BE2C (cell line): ENCODE data around the gene CD19.

Experiments used
- DNase-seq: peaks from one replicate; pipeline ENCODE4 v3.0.0-alpha.2; 2020
- H3K27me3 ChIP-seq: fragments of 250-450 bp; sonication (Bioruptor Pico); 2 replicates; pipeline ENCODE4 v1.5.1; 2020; ENCODE audit warnings: mild to moderate bottlenecking
- H3K36me3 ChIP-seq: fragments of 250-450 bp; sonication (Bioruptor Pico); 2 replicates; pipeline ENCODE4 v1.5.1; 2020; ENCODE audit warnings: mild to moderate bottlenecking
- H3K4me1 ChIP-seq: fragments of 250-450 bp; sonication (Bioruptor Pico); 2 replicates; pipeline ENCODE4 v1.5.1; 2020
- H3K4me3 ChIP-seq: 2 replicates; pipeline ENCODE4 v1.5.1; 2011; ENCODE audit warnings: low read depth, low read length
- H3K9me3 ChIP-seq: fragments of 250-450 bp; sonication (Bioruptor Pico); 2 replicates; pipeline ENCODE4 v1.5.1; 2020
- TF ChIP-seq, protein P1 (sequence below): IDR thresholded peaks from 2 replicates; pipeline ENCODE4 v1.5.1; 2012; ENCODE audit warnings: mild to moderate bottlenecking, low read depth, low read length

Gene CD19

DNA sequence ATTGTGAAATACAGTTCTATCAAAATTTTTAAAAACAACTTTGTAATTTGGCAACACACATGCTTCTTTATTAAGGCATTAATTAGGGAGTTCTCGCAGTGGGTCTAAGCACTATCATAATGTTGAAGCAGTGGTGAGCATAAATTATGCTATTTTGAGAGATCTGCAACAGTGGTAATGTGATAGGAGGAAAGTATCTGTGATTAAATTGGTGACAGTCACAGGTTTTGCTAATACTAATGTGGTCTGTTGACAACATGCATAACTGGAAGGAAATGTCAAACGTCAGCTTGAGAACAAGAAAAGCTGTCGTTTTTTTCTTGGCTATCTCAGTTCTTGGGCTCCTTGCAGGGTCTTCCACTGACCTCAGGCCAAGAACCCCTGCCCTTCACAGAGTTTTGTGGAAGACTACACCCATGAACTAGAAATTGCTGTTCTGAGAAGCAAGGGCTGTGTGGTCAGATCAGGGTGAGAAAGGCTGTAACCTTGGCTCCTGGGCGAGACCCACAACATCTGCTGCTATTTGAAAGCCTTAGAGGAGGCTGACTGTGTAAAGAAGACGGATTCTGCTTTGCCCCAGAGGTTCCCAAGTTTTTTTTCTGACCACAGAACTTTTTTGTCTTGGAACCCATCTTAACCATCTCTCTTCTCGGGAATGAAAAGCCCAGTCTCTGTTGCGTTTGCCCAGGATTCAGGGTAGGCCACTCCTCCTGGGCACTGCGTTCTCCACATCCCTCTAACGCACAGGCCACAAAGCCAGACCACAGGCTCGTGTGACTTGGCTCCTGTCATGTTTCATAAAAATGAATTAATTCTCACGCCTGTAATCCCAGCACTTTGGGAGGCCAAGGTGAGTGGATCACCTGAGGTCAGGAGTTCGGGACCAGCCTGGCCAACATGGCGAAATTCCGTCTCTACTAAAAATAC is 39.5 kb upstream of the CD19 start:
- Histone ChIP-seq H3K27me3 (no peaks in the 10 kb centered on the region), H3K4me1 (no peaks in the 10 kb centered on the region), H3K9me3 (no peaks in the 10 kb centered on the region), H3K36me3 (no peaks in the 10 kb centered on the region), H3K4me3 (no peak overlapping the region)
- no peak for DNase-seq
- TF ChIP-seq, protein P1, sequence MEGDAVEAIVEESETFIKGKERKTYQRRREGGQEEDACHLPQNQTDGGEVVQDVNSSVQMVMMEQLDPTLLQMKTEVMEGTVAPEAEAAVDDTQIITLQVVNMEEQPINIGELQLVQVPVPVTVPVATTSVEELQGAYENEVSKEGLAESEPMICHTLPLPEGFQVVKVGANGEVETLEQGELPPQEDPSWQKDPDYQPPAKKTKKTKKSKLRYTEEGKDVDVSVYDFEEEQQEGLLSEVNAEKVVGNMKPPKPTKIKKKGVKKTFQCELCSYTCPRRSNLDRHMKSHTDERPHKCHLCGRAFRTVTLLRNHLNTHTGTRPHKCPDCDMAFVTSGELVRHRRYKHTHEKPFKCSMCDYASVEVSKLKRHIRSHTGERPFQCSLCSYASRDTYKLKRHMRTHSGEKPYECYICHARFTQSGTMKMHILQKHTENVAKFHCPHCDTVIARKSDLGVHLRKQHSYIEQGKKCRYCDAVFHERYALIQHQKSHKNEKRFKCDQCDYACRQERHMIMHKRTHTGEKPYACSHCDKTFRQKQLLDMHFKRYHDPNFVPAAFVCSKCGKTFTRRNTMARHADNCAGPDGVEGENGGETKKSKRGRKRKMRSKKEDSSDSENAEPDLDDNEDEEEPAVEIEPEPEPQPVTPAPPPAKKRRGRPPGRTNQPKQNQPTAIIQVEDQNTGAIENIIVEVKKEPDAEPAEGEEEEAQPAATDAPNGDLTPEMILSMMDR, result no peak

DNA sequence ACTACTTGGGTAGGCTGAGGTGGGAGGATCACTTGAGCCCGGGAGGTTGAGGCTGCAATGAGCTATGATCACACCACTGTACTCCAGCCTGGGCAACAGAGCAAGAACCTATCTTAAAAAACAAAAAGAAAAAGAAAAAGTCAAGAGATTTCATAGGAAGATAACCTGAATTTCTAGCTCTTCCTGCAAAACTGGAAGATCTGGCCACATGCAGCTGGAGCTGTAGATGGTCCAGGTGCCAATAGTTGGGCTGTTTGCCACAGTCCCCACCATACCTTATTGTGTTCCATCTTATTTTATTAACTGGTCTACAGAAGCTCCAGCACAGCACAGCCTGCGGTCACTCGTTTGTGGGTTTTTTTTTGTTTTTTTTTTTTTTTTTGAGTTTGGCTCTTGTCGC is 38.5 kb upstream of the CD19 start:
- Histone ChIP-seq H3K27me3 (no peaks in the 10 kb centered on the region), H3K36me3 (no peaks in the 10 kb centered on the region), H3K9me3 (no peaks in the 10 kb centered on the region), H3K4me1 (no peaks in the 10 kb centered on the region), H3K4me3 (no peak overlapping the region)
- DNase-seq, result no peak
- TF ChIP-seq, protein P1, result no peak

DNA sequence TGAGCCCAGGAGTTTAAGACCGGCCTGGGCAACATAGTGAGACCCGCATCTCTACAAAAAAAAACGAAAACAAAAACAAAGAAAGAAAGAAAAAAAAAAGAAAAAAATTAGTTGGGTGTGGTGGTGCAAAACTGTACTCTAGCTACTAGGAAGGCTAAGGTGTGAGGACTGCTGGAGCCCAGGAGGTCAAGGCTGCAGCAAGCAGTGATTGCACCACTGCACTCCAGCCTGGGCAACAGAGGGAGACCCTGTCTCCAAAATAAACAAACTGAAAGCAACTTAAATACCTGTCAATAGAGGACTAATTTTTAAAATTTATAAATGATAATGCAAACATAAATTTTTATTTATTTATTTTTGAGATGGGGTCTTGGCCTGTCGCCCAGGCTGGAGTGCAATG is 36.2 kb upstream of the CD19 start:
- no peaks in the 10 kb centered on the region for H3K4me1 ChIP-seq

DNA sequence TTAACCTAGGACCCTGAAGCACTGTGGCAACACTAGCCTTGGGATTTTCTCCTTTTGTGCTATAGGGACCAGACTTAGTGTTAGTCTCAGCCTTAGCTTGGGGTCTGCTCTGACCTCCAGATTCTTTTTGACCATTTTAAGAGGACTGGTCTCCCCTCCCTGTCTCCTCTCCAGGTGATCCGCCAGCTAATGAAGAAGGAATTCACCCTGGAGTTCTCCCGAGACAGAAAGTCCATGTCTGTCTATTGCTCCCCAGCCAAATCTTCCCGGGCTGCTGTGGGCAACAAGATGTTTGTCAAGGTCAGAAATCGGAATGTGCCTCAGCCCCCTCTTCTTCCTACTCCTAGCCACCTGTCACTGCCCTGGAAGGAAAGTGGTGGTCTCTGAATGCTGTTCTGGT is 33.9 kb upstream of the CD19 start:
- DNase-seq, result no peak
- Histone ChIP-seq H3K27me3 (no peaks in the 10 kb centered on the region), H3K4me1 (no peaks in the 10 kb centered on the region), H3K9me3 (no peaks in the 10 kb centered on the region), H3K36me3 (no peaks in the 10 kb centered on the region; the same call in 1 of the 2 replicates), H3K4me3 (no peak overlapping the region)
- TF ChIP-seq, protein P1, result no peak

More for the DNA sequence above, 36.2 kb upstream of the CD19 start:
- TF ChIP-seq, protein P1, result no peak
- Histone ChIP-seq H3K4me3 (no peak overlapping the region), H3K9me3 (no peaks in the 10 kb centered on the region), H3K27me3 (no peaks in the 10 kb centered on the region), H3K36me3 (no peaks in the 10 kb centered on the region; the same call in 1 of the 2 replicates)
- DNase-seq, result no peak

DNA sequence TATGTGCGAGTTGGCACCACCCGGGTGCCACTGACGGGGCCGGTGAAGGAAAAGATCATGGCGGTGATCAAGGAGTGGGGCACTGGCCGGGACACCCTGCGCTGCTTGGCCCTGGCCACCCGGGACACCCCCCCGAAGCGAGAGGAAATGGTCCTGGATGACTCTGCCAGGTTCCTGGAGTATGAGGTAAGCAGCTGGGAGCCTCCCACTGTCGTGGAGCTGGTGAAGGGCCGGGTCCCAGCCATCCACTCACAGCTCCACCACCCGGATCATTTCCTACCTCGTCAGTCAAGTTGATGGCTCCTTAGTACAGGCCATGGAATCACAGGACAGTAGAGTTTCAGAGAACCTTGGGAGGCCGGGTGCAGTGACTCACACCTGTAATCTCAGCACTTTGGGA is 33.5 kb upstream of the CD19 start:
- TF ChIP-seq, protein P1, result no peak
- no peaks in the 10 kb centered on the region for H3K27me3 ChIP-seq
- no peak for DNase-seq
- H3K4me1 ChIP-seq, result no peaks in the 10 kb centered on the region
- H3K9me3 ChIP-seq, result no peaks in the 10 kb centered on the region
- H3K36me3 ChIP-seq, result no peaks in the 10 kb centered on the region; the same call in 1 of the 2 replicates
- H3K4me3 ChIP-seq, result no peak overlapping the region

DNA sequence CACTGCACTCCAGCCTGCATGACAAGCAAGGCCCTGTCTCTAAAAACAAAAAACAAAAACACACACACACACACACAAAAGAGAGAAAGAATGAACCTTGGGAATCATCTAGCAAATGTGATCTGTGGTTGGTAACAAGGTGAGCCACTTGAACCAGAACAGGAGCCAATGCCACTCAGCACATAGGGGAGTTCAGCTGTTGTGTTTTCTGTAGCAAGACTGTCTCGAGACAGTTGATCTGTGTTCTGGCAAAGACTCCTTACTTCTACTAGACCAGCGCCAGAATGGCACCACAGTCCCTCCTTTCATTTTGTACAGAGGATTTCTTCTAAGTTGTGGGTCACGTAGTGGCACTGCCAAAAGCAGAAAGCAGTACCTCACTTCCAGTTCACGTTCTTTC is 32.8 kb upstream of the CD19 start:
- no peak for DNase-seq
- H3K27me3 ChIP-seq, result no peaks in the 10 kb centered on the region
- H3K4me1 ChIP-seq, result no peaks in the 10 kb centered on the region
- no peaks in the 10 kb centered on the region; the same call in 1 of the 2 replicates for H3K36me3 ChIP-seq
- H3K9me3 ChIP-seq, result no peaks in the 10 kb centered on the region
- TF ChIP-seq, protein P1, result no peak
- no peak overlapping the region for H3K4me3 ChIP-seq
